K562 (cell line): ENCODE results near the gene PIK3R2. TPM values are rescaled to one million over a fixed set of nuclear protein-coding genes. Genes with fewer than 3 reads are reported as not detected.

ENCODE experiments used
- CREBBP ChIP-seq: IDR thresholded peaks from one replicate; pipeline ENCODE4 v1.6.1; 2012; ENCODE audit warnings: low read depth, mild to moderate bottlenecking, control low read depth, inconsistent platforms, low read length
- CREM ChIP-seq: IDR thresholded peaks from 2 replicates; pipeline ENCODE4 v1.6.1; 2014; ENCODE audit warnings: antibody characterized with exemption, low read depth
- DNMT1 ChIP-seq: fragments of 450-650 bp; IDR thresholded peaks from 2 replicates; pipeline ENCODE4 v1.6.1; 2016; ENCODE audit warnings: antibody characterized with exemption, mild to moderate bottlenecking
- FOXA1 ChIP-seq: fragments of 450-650 bp; IDR thresholded peaks from 2 replicates; pipeline ENCODE4 v1.6.1; 2016; ENCODE audit warnings: mild to moderate bottlenecking, borderline replicate concordance
- HDAC1 ChIP-seq, 2 experiments: fragments of 450-650 bp; IDR thresholded peaks; 2 replicates each; pipeline ENCODE4 v1.6.1; 2016 to 2017; ENCODE audit warnings: inconsistent platforms in 1 of 2, mild to moderate bottlenecking in 1 of 2, moderate library complexity in 1 of 2
- ILF3 ChIP-seq: fragments of 450-650 bp; IDR thresholded peaks from 2 replicates; pipeline ENCODE4 v1.6.1; 2018; ENCODE audit warnings: antibody characterized with exemption, mild to moderate bottlenecking, moderate library complexity, borderline replicate concordance
- KAT8 ChIP-seq: fragments of 450-650 bp; IDR thresholded peaks from 2 replicates; pipeline ENCODE4 v1.6.1; 2016; ENCODE audit warnings: low read depth, mild to moderate bottlenecking
- MEIS2 ChIP-seq: fragments of 450-650 bp; IDR thresholded peaks from 2 replicates; pipeline ENCODE4 v1.6.1; 2014; ENCODE audit warnings: mild to moderate bottlenecking; ENCODE audit not compliant: partially characterized antibody
- NELFE ChIP-seq: IDR thresholded peaks from 2 replicates; pipeline ENCODE4 v1.6.1; 2011; ENCODE audit warnings: mild to moderate bottlenecking; ENCODE audit not compliant: insufficient read depth, insufficient read length
- NFIC ChIP-seq: fragments of 450-650 bp; IDR thresholded peaks from 2 replicates; pipeline ENCODE4 v1.6.1; 2017; ENCODE audit warnings: mild to moderate bottlenecking, inconsistent platforms
- NR2C1 ChIP-seq, 2 experiments: fragments of 450-650 bp; IDR thresholded peaks; 2 replicates each; pipeline ENCODE4 v1.6.1; 2017; ENCODE audit warnings: mild to moderate bottlenecking in 2 of 2, antibody characterized with exemption in 1 of 2, inconsistent platforms in 1 of 2, missing compliant biosample characterization in 1 of 2, missing genetic modification characterization in 1 of 2
- POLR2A ChIP-seq: fragments of 450-650 bp; conservative IDR thresholded peaks from 2 replicates; pipeline ENCODE4 v1.6.1; 2016
- RCOR1 ChIP-seq, 2 experiments: IDR thresholded peaks; 2 replicates each; pipeline ENCODE4 v1.6.1; 2012; ENCODE audit warnings: low read depth in 2 of 2, low read length in 2 of 2, borderline replicate concordance in 1 of 2, improper control_type of control experiment in 1 of 2
- SIX5 ChIP-seq, 2 experiments: IDR thresholded peaks; 2 replicates each; pipeline ENCODE4 v1.6.1; 2011; ENCODE audit warnings: low read length in 2 of 2, borderline replicate concordance in 1 of 2, low read depth in 1 of 2, mild to moderate bottlenecking in 1 of 2, moderate library complexity in 1 of 2; ENCODE audit not compliant: insufficient read depth in 1 of 2
- SREBF2 ChIP-seq: sonication (generic); formaldehyde crosslinking; IDR thresholded peaks from 2 replicates; pipeline ENCODE4 v1.4.0; 2020; ENCODE audit warnings: mild to moderate bottlenecking, missing genetic modification reagents
- TAF1 ChIP-seq: IDR thresholded peaks from 2 replicates; pipeline ENCODE4 v1.6.1; 2011; ENCODE audit warnings: mild to moderate bottlenecking, low read length, moderate library complexity; ENCODE audit not compliant: insufficient read depth, control insufficient read depth, severe bottlenecking; ENCODE audit errors: extremely low read depth
- ZNF143 ChIP-seq: sonication (generic); formaldehyde crosslinking; IDR thresholded peaks from 2 replicates; pipeline ENCODE4 v1.9.0; 2022; ENCODE audit warnings: mild to moderate bottlenecking, missing genetic modification reagents
- ZNF354B ChIP-seq: fragments of 250-450 bp; sonication (Bioruptor Pico); IDR thresholded peaks from 2 replicates; pipeline ENCODE4 v1.4.0; 2020
- polyA plus RNA-seq, 8 experiments: library from polyadenylated mRNA; depleted of rRNA in 4 of 8; stranded (reverse) in 5 of 8; unstranded in 3 of 8; fragments of >200 nt; fragmentation: Nextera tagmentation in 2 of 8; fragmentation: Illumina TruSeq in 1 of 8; extraction: Ambion mirVana in 2 of 8; extraction: Trizol in 1 of 8; gene quantifications; 2 replicates each; pipeline versions ENCODE4 v1.2.1 to v1.2.3, GENCODE V29; 2011 to 2014; ENCODE audit warnings: inconsistent platforms in 1 of 8, missing spikeins in 1 of 8
- total RNA-seq, 7 experiments: library from RNA; depleted of rRNA in 6 of 7; stranded (reverse); fragments of >200 nt in 6 of 7; fragmentation: Illumina TruSeq in 2 of 7; extraction: Trizol in 2 of 7; gene quantifications; 2 replicates each; pipeline versions ENCODE4 v1.2.1 to v1.2.3, GENCODE V29; 2011 to 2021; ENCODE audit warnings: low replicate concordance in 1 of 7
- TF ChIP-seq, protein P1 (sequence below): fragments of 200-800 bp; sonication (Bioruptor generic); IDR thresholded peaks from 2 replicates; pipeline ENCODE4 v1.6.1; 2017; ENCODE audit warnings: missing genetic modification characterization, missing compliant biosample characterization
- TF ChIP-seq, protein P2 (sequence below): fragments of 450-650 bp; formaldehyde crosslinking; IDR thresholded peaks from 2 replicates; pipeline ENCODE4 v1.4.0; 2020; ENCODE audit warnings: mild to moderate bottlenecking, moderate library complexity
- TF ChIP-seq, protein P3 (sequence below): sonication (generic); formaldehyde crosslinking; IDR thresholded peaks from 2 replicates; pipeline ENCODE4 v1.8.0; 2022; ENCODE audit warnings: mild to moderate bottlenecking, low read depth, missing genetic modification reagents
- TF ChIP-seq, protein P4 (sequence below), 2 experiments: fragments of 250-450 bp in 1 of 2; fragments of 450-650 bp in 1 of 2; sonication (Bioruptor Pico) in 1 of 2; IDR thresholded peaks; 2 replicates each; pipeline versions ENCODE4 v1.6.1 to v1.8.0; 2016 to 2021; ENCODE audit warnings: mild to moderate bottlenecking in 2 of 2, moderate library complexity in 2 of 2, missing compliant biosample characterization in 1 of 2, missing genetic modification characterization in 1 of 2
- TF ChIP-seq, protein P5 (sequence below): fragments of 250-450 bp; sonication (Bioruptor Pico); IDR thresholded peaks from 2 replicates; pipeline ENCODE4 v1.5.0; 2020; ENCODE audit warnings: mild to moderate bottlenecking, borderline replicate concordance

Gene PIK3R2
- total and polyA plus RNA-seq, 9 of the 15 experiments (the other 6 are each of a cell fraction or from before 2014, with no cell fraction given) = 0.39 to 37.9 (median 5.3) TPM

DNA sequence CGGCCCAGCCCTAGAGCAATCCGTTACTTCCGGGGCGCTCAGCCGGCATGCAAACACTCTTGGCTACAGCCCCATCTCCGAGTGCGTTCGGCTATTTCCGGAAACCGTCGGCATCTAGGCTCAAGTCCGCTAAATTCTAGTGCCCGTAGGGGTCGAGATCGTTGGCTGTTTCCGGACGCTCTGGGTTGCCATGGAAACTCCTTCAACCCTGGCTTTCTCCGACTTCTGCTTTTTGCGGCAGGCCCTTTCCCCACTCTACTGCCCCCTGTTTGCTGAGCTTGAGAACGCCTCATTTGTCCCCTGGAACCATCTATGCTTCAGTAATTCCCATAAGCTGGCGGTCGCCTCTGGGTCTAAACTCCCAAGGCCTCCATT, 534 bp upstream of the PIK3R2 start (continued):
- TF ChIP-seq, protein P1, sequence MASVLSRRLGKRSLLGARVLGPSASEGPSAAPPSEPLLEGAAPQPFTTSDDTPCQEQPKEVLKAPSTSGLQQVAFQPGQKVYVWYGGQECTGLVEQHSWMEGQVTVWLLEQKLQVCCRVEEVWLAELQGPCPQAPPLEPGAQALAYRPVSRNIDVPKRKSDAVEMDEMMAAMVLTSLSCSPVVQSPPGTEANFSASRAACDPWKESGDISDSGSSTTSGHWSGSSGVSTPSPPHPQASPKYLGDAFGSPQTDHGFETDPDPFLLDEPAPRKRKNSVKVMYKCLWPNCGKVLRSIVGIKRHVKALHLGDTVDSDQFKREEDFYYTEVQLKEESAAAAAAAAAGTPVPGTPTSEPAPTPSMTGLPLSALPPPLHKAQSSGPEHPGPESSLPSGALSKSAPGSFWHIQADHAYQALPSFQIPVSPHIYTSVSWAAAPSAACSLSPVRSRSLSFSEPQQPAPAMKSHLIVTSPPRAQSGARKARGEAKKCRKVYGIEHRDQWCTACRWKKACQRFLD (CRISPR knock-in tag) = no peak
- TF ChIP-seq ILF3 (no peak), ZNF354B (CRISPR knock-in tag) (no peak), TAF1 (peak; percentile 63), SREBF2 (CRISPR knock-in tag) (no peak), NFIC (peak; percentile 69), NR2C1 (IDR thresholded peaks at IDR 0.05) (no peak), NR2C1 (tag; IDR thresholded peaks at IDR 0.05) (peak; percentile 8), ZNF143 (CRISPR knock-in tag) (no peak), SIX5 (IDR thresholded peaks at IDR 0.05; ENCODE audit: borderline replicate concordance in 1 of 2, insufficient read depth in 1 of 2, low read depth in 1 of 2, low read length in 2 of 2) (no peak), KAT8 (no peak), CREM (peak; percentile 60), CREBBP (no peak), NELFE (no peak), DNMT1 (no peak), RCOR1 (IDR thresholded peaks at IDR 0.05; ENCODE audit: borderline replicate concordance in 1 of 2, low read depth in 2 of 2, low read length in 2 of 2) (no peak; a peak in 1 of 4 replicates), HDAC1 (IDR thresholded peaks at IDR 0.05) (peak in 1 of 2 experiments; percentile 77; a peak in 2 of 4 replicates), FOXA1 (no peak), POLR2A (no peak; the same call in 1 of the 2 replicates), MEIS2 (peak; percentile 24)
- TF ChIP-seq, protein P2, sequence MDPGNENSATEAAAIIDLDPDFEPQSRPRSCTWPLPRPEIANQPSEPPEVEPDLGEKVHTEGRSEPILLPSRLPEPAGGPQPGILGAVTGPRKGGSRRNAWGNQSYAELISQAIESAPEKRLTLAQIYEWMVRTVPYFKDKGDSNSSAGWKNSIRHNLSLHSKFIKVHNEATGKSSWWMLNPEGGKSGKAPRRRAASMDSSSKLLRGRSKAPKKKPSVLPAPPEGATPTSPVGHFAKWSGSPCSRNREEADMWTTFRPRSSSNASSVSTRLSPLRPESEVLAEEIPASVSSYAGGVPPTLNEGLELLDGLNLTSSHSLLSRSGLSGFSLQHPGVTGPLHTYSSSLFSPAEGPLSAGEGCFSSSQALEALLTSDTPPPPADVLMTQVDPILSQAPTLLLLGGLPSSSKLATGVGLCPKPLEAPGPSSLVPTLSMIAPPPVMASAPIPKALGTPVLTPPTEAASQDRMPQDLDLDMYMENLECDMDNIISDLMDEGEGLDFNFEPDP (CRISPR knock-in tag) = no peak
- TF ChIP-seq, protein P3, sequence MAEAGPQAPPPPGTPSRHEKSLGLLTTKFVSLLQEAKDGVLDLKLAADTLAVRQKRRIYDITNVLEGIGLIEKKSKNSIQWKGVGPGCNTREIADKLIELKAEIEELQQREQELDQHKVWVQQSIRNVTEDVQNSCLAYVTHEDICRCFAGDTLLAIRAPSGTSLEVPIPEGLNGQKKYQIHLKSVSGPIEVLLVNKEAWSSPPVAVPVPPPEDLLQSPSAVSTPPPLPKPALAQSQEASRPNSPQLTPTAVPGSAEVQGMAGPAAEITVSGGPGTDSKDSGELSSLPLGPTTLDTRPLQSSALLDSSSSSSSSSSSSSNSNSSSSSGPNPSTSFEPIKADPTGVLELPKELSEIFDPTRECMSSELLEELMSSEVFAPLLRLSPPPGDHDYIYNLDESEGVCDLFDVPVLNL = no peak
- TF ChIP-seq, protein P4, sequence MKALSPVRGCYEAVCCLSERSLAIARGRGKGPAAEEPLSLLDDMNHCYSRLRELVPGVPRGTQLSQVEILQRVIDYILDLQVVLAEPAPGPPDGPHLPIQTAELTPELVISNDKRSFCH (CRISPR knock-in tag; IDR thresholded peaks at IDR 0.05) = no peak
- TF ChIP-seq, protein P4 (tag; IDR thresholded peaks at IDR 0.05) = no peak
- TF ChIP-seq, protein P5, sequence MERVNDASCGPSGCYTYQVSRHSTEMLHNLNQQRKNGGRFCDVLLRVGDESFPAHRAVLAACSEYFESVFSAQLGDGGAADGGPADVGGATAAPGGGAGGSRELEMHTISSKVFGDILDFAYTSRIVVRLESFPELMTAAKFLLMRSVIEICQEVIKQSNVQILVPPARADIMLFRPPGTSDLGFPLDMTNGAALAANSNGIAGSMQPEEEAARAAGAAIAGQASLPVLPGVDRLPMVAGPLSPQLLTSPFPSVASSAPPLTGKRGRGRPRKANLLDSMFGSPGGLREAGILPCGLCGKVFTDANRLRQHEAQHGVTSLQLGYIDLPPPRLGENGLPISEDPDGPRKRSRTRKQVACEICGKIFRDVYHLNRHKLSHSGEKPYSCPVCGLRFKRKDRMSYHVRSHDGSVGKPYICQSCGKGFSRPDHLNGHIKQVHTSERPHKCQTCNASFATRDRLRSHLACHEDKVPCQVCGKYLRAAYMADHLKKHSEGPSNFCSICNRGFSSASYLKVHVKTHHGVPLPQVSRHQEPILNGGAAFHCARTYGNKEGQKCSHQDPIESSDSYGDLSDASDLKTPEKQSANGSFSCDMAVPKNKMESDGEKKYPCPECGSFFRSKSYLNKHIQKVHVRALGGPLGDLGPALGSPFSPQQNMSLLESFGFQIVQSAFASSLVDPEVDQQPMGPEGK (CRISPR knock-in tag) = no peak
